Midbrain (tissue), 1 donor: Measurements from ENCODE around the gene PIP5K1C.

Experiments
- DNase-seq: peaks from one replicate; lab custom pipeline; 2025; lab: John Stamatoyannopoulos, UW

The PIP5K1C gene

GRCh38 chr19:3721131-3721886 is 21.0 kb upstream of the PIP5K1C start:
- DNase-seq = peak; percentile 33

DNA sequence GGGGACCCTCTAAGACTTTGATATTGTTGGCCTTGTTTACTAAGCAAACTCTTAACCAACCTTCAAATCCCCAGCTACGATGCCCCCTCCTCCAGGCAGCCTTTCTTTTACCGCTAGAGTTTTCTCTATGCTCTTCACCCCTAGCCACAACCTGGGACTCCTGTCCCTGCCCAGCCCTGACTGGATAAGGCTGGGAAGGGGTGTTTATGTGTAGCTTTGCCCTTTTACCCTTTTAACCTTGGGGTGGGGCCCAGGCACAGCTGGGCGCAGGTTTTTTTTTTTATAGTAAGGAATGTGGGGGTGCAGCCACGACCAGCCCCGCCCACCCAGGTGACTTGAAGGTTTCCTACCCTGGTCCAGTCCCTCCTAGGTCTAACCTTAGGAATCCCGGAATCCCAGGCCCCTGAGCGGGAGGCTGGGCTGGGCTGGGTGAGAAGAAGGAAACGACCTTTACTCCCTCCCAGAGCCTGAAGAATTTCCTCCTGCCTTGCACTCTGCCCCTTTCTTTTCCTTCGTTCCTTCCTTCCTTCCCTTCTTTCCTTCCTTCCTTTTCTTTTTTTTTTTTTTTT is 20.2 kb upstream of the PIP5K1C start:
- DNase-seq = no peak

DNA sequence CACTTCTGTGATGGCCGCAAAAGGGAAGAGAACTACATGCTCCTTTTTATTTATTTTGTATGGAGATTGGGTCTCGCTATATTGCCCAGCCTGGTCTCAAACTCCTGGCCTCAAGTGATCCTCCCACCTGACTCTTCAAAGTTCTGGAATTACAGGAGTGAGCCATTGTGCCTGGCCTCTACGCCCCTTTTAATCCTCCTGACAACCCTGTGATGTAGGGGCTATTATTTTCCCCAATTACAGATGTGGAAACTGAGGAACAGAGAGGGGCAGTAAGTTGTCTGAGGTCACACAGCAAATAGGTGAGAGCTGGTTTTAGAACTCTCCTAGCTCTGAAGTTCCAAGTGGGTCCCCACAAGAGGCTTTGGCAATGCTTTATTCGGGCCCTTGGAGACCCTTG is 19.6 kb upstream of the PIP5K1C start:
- DNase-seq = no peak

GRCh38 chr19:3716147-3716668 is 15.9 kb upstream of the PIP5K1C start:
- DNase-seq = no peak

DNA sequence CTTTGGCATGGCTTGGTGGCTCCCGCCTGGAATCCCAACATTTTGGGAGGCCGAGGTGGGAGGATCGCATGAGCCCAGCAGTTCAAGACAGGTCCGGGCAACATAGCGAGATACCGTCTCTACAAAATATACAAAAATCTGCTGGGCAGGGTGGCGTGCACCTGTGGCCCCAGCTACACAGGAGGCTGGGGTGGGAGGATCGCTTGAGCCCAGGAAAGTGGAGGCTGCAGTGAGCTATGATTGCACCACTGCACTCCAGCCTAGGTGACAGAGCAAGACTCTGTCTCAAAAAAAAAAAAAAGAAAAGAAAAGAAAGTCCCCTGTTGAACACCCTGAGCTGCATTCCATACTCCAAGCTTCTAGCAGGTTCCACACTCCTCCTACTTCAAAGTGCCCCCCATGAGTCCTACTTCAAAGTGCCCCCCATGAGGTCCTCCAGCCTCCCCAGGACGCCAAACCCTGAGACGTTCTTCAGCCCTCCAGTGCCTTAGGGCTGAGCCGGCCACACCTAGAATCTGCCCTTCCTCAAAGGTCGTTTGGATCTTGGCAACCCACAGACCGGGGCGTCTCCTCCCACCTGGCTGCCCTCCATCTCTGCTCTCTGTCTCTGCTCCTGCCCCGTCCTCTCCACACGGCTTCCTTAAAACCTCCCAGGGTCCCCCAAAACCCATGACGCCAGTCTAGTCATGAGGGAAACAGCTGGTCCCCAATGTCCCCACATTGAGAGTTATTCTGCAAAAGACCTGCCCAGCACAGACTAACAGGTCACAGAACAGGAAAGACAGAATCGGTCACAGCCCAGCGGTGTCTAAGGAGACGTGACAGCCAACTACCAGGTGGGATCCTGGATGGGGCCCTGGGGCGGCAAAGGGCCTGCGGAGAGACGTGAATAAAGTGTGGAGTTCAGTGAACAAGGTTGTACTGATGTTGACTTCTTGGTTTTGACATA is 12.7 kb upstream of the PIP5K1C start:
- no peak for DNase-seq

DNA sequence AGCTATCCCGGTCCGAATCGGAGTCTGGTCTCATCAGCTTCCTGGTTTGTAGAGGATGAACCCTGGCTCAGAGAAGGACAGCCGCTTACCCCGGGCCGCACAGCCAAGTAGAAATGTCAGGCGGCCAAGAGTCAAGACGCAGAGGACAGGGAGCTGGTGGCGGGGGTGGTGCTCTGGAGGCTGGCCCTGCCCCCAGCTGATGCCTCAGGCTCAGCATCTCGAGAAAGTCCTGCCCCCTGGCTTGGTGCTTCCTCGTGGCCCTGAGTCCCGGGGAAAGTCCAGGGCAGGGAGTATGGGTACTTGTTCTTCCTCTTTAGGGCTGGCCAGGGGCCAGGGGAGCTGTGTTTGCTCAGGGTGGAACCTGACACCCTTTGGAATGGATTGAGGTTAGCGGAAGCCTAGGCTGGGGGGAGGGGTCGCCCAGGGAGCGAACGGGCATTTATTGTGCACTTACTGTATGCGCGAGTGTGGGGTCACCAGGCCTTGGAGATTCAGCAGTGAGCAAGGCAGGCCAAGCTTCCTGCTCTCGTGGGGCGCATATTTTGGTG is 10.1 kb upstream of the PIP5K1C start:
- no peak for DNase-seq

GRCh38 chr19:3708207-3708931 is 8.1 kb upstream of the PIP5K1C start, which contains the start of gene TJP3:
TJP3 (plus strand) TSS chr19:3708384; CDS start chr19:3728433, 20,049 bp downstream.
- no peak for DNase-seq

GRCh38 chr19:3707868-3708206 is 7.6 kb upstream of the PIP5K1C start:
- DNase-seq = no peak

DNA sequence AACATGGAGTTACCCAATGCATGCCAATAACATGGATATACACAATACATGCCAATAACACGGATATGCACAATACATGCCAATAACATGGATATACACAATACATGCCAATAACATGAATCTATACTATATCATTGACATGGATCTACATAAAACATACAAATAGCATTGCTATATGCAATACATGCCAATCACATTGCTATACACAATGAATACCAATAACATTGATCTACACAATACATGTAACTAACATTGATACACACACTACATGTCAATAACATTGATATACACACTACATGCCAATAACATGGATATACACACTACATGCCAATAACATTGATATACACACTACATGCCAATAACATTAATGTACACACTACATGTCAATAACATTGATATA is 932 bp upstream of the PIP5K1C start:
- no peak for DNase-seq

- no peak for DNase-seq
Observed at GRCh38 chr19:3699741-3700241, 477 bp downstream of the PIP5K1C start.

DNA sequence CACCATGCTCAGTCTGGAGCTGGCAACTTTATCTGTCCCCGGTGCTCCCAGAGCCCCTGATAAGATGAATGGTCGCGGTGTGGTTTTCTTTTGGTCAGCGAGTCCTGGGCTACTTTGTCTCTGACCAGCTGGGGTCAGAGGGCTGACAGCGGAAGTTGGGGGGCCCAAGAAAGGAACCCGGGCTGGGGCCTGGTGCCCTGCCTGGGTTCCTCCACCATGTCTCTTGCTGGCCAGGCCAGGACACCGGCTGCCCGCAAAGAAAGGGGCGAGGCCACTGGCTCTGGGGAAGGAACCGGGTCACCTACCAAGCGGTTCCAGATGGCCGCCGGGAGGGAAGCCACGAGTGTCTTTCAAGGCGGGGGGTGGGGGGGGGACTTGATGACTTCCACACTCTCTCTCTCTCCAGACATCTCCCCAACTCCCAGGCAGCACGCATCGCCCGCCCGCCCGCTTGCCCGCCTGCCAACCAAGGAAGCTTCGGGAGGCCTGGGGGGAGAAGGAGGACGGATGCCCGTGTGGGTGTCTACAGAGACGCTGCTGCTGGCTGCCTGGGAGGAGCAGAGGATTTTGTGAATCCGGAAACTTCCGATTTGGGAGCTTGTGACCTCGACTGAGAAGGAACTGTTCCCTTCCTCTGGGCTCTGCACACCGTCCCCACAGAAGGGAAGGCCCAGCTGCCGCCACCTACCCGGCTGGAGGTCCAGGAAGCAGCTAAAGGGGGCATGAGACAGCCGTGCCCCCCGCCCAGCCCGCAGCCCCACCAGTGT is 1.1 kb downstream of the PIP5K1C start:
- DNase-seq = peak; percentile 52

DNA sequence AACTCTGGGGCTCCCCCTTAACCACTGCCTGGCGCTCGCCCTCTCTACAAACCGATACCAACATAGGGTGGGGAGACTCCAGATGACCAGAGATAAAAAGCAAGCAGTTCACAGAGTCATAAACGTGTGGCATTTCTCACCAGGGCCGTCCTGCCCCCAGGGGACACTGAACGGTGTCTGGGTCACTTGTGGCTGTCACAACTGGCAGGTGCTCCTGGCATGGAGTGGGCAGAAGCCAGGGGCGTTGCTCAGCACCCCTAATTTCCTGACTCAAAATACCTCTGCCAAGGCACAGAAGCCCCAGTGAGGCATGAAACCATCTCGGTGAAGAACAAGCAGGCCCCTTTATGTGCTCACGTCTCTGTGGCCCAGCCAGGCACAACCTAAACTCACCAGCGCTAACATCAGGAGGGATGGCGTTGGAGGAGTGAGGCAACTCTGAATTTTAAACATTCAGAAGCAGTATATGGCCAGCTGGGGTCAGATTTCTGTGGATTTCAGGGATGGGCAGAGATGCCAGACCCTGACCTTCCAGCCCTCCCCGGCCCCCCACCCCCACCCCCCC is 1.8 kb downstream of the PIP5K1C start:
- DNase-seq = no peak

GRCh38 chr19:3697671-3698385 is 2.4 kb downstream of the PIP5K1C start:
- no peak for DNase-seq

GRCh38 chr19:3697094-3697493 is 3.2 kb downstream of the PIP5K1C start:
- no peak for DNase-seq

DNA sequence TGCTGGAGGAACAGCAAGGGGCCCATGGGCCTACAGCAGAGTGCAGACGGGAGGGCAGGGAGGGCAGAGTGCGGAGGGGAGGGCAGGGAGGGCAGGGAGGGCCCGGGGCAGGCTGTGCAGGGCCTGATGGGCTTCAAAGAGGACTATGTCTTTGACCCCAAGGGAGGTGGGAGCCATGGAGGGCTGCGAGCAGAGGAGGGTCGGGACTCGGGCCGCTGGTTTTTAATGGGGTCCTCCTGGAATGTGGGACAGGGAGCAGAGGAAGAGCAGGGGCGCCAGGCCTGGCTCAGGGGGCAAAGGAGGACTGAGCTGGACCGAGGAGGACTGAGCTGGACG is 3.6 kb downstream of the PIP5K1C start:
- DNase-seq = no peak

GRCh38 chr19:3695986-3696659 is 4.1 kb downstream of the PIP5K1C start:
- DNase-seq = no peak

GRCh38 chr19:3695124-3695733 is 5.0 kb downstream of the PIP5K1C start:
- DNase-seq = no peak

- no peak for DNase-seq
Observed at GRCh38 chr19:3694361-3695123, 5.7 kb downstream of the PIP5K1C start.
